Activated CD8-positive, alpha-beta T cell treated with anti-CD3 and anti-CD28 coated beads for 36 hours (primary cell): ENCODE results near the gene MGST2. TPM values are rescaled to one million over a fixed set of nuclear protein-coding genes. Genes with fewer than 3 reads are reported as not detected.

ENCODE experiments used
- ATAC-seq: fragments of 200-7000 bp; cut with Tn5 transposase; one replicate; pipeline ENCODE4 v1.10.0; 2021; ENCODE audit warnings: mild to moderate bottlenecking, moderate library complexity
- CTCF ChIA-PET: fragments of 350-600 bp; sonication (Branson Sonifier 250); formaldehyde crosslinking; loops from one replicate; lab custom pipeline; 2021; ENCODE audit warnings: antibody characterized with exemption; lab: Charles Lee
- POLR2A ChIA-PET: fragments of 350-600 bp; sonication (Branson Sonifier 250); formaldehyde crosslinking; loops from one replicate; lab custom pipeline; 2021; ENCODE audit warnings: antibody characterized with exemption; lab: Charles Lee
- DNase-seq: peaks from one replicate; pipeline ENCODE4 v3.0.0-alpha.2; 2020
- H3K27ac Mint-ChIP-seq: one replicate; pipeline ENCODE4 v1.8.0; 2021; ENCODE audit warnings: mild to moderate bottlenecking, mixed read lengths
- H3K27me3 Mint-ChIP-seq: one replicate; pipeline ENCODE4 v1.8.0; 2021; ENCODE audit warnings: mixed read lengths
- H3K36me3 Mint-ChIP-seq: one replicate; pipeline ENCODE4 v1.8.0; 2021; ENCODE audit warnings: low read depth, mixed read lengths
- H3K4me1 Mint-ChIP-seq: one replicate; pipeline ENCODE4 v1.8.0; 2021; ENCODE audit warnings: low read depth, mixed read lengths
- H3K4me3 Mint-ChIP-seq: one replicate; pipeline ENCODE4 v1.8.0; 2021; ENCODE audit warnings: mild to moderate bottlenecking, moderate library complexity, mixed read lengths
- H3K9me3 Mint-ChIP-seq: one replicate; pipeline ENCODE4 v1.8.0; 2021; ENCODE audit warnings: mixed read lengths
- intact Hi-C: fragments of 100-400 bp; cut with micrococcal nuclease; formaldehyde crosslinking; loops from one replicate; pipeline ENCODE4 v1.10.0; 2022
- total RNA-seq, 2 experiments: library from RNA; stranded (reverse); gene quantifications; one replicate each; pipeline ENCODE4 v1.2.3, GENCODE V29; 2021
- TF ChIP-seq, protein P1 (sequence below): fragments of 200-600 bp; IDR thresholded peaks from one replicate; pipeline ENCODE4 v1.8.0; 2022; ENCODE audit warnings: antibody characterized with exemption, mild to moderate bottlenecking

MGST2 gene
- total RNA-seq, 2 experiments from 2014 or later: 11.7 to 12.4 TPM

DNA sequence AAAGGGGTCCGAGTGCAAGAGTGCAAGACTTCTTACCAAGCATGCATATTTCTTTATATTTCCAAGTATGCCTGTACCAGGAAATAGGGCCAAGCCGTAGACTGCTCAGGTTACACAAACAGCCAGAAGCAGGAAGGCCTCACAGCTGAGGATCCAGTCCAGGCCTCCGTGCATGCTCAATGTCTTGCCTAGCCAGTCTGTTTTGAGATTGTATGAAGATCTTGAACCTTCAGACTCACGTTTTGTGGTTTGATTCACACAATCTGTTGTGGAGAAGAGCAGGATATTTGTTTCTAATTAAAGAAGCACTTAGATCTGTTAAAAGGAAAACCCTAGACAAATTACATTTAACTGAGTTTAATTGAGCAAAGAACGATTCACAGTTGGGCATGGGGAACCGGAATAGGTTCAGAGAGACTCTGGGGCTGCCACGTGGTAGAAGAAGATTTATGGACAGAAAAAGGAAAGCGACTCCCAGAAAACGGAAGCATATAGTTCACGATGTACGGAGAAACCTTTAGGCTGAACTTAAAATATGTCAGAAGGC is 1.2 kb downstream of the MGST2 start:
- peak overlapping the region; percentile 75 for H3K4me3 Mint-ChIP-seq
- no peaks in the 10 kb centered on the region for H3K9me3 Mint-ChIP-seq
- DNase-seq (peak; percentile 5), ATAC-seq (peak; percentile 29)
- H3K4me1 Mint-ChIP-seq: peaks cover 18% of the 10 kb centered on the region
- peak overlapping the region; percentile 84 for H3K27ac Mint-ChIP-seq
- TF ChIP-seq, protein P1, sequence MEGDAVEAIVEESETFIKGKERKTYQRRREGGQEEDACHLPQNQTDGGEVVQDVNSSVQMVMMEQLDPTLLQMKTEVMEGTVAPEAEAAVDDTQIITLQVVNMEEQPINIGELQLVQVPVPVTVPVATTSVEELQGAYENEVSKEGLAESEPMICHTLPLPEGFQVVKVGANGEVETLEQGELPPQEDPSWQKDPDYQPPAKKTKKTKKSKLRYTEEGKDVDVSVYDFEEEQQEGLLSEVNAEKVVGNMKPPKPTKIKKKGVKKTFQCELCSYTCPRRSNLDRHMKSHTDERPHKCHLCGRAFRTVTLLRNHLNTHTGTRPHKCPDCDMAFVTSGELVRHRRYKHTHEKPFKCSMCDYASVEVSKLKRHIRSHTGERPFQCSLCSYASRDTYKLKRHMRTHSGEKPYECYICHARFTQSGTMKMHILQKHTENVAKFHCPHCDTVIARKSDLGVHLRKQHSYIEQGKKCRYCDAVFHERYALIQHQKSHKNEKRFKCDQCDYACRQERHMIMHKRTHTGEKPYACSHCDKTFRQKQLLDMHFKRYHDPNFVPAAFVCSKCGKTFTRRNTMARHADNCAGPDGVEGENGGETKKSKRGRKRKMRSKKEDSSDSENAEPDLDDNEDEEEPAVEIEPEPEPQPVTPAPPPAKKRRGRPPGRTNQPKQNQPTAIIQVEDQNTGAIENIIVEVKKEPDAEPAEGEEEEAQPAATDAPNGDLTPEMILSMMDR: no peak
- H3K27me3 Mint-ChIP-seq: peaks cover 1% of the 10 kb centered on the region
- ChIA-PET POLR2A (interaction anchor here (0.6 to 2.1 kb wide), 2 partner anchors 9 to 11 kb away, joined by 3 to 7 read pairs; no protein-coding TSS in a partner anchor), CTCF (interaction anchor here (1.2 to 1.4 kb wide), 5 partner anchors 9 to 693 kb away, joined by 3 to 15 read pairs (median 4); no protein-coding TSS in a partner anchor)
- H3K36me3 Mint-ChIP-seq: no peaks in the 10 kb centered on the region
- intact Hi-C loops: no loop called here

DNA sequence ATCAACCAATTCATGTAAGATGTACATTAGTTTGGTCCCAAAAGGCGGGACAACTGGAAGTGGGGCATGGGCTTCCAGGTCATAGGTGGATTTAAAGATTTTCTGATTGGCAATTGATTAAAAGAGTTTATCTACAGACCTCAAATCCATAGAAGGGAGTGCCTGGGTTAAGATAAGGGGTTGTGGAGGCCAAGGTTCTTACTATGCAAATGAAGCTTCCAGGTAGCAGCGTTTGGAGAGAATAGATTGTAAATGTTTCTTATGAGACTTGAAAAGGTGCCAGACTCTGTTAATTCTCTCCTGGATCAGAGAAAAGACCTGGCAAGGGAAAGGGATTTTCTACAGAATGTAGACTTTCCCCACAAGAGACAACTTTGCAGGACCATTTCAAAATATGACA is 2.4 kb downstream of the MGST2 start:
- POLR2A ChIA-PET: no interaction called here
- no peak overlapping the region for H3K4me3 Mint-ChIP-seq
- DNase-seq (no peak), ATAC-seq (no peak)
- H3K27ac Mint-ChIP-seq: no peak overlapping the region
- CTCF ChIA-PET: interaction anchor here (1.0 kb wide), 1 partner anchor 11 kb away, joined by 3 read pairs; no protein-coding TSS in a partner anchor
- no peaks in the 10 kb centered on the region for H3K36me3 Mint-ChIP-seq
- TF ChIP-seq, protein P1: no peak
- H3K27me3 Mint-ChIP-seq: peaks cover 1% of the 10 kb centered on the region
- H3K9me3 Mint-ChIP-seq: no peaks in the 10 kb centered on the region
- intact Hi-C loops: no loop called here
- H3K4me1 Mint-ChIP-seq: peaks cover 18% of the 10 kb centered on the region

DNA sequence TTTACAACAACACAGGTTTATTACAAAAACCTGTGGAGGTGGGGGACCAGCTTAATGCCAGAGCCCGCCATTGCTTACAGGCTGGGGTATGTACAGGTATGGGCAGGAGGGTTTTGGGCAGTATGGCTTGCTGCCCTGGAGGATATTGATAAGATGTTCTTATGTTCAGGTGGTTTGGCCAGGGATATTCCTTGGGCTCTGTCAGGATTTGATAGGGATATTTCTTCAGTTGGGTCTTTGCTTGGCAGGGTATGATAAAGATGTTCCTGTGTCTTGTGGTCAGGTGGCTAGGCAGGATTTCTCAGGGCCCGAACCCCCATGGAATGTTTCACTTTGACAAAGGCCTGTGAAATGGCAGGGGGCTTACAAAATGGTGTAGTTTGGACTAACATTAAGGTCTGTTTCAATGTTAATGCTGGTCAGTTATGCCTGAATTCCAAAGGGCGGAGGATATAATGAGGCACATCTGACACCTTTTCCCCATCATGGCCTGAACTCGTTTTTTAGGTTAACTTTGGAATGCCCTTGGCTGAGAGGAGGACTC is 3.1 kb downstream of the MGST2 start:
- no peak overlapping the region for H3K27ac Mint-ChIP-seq
- ChIA-PET CTCF (interaction anchor here (1.0 kb wide), 1 partner anchor 12 kb away, joined by 3 read pairs; no protein-coding TSS in a partner anchor), POLR2A (no interaction called here)
- H3K4me1 Mint-ChIP-seq: peaks cover 18% of the 10 kb centered on the region
- H3K4me3 Mint-ChIP-seq: no peak overlapping the region
- intact Hi-C loops: no loop called here
- H3K27me3 Mint-ChIP-seq: peaks cover 1% of the 10 kb centered on the region
- no peak for DNase-seq
- H3K9me3 Mint-ChIP-seq: no peaks in the 10 kb centered on the region
- no peak for ATAC-seq
- H3K36me3 Mint-ChIP-seq: no peaks in the 10 kb centered on the region
- TF ChIP-seq, protein P1: no peak

DNA sequence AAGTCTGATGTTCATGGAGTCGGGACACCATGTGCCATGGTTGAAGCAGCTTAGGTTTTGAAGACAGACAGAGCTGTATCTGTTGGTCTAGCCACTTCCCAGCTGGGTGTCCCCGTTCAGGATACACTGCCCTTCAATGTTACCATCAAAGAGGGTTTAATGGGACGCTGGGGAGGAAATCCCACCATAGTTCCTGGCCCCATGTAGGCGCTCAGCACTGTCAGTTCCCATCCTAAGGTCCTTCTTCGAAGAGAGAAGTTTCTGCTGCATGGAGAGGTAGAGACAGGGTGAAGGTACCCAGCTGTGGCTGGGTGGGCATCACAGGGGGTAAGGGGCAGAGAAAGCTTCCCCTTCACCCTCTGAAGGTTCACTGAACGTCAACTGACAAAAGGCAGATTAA is 3.7 kb downstream of the MGST2 start:
- Mint-ChIP-seq H3K27me3 (peaks cover 1% of the 10 kb centered on the region), H3K27ac (no peak overlapping the region), H3K4me1 (peaks cover 18% of the 10 kb centered on the region), H3K9me3 (no peaks in the 10 kb centered on the region), H3K4me3 (no peak overlapping the region), H3K36me3 (no peaks in the 10 kb centered on the region)
- no peak for ATAC-seq
- ChIA-PET POLR2A (no interaction called here), CTCF (no interaction called here)
- no peak for DNase-seq
- intact Hi-C loops: no loop called here
- TF ChIP-seq, protein P1: no peak

DNA sequence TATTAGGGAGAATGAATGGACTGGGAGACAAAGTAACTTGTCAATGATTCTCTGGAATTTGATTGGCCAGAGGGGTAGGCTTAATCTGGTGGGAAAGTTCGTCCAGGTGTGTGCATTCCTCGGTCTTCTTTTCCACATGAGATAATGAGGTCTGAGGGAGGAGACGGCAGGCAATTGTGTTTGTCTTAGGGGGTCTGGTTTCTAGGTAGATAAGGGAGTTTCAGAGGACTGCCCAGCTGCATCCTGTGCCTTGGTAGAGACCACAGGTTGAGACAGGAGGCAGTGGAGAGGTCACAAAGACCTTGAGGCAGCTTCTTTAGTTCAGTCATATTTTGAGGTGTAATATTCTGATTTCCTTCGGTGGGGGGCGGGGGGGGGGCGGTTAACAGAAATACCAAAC is 4.3 kb downstream of the MGST2 start:
- Mint-ChIP-seq H3K9me3 (no peaks in the 10 kb centered on the region), H3K36me3 (no peaks in the 10 kb centered on the region), H3K4me3 (no peak overlapping the region), H3K27ac (no peak overlapping the region), H3K4me1 (peaks cover 18% of the 10 kb centered on the region), H3K27me3 (peaks cover 1% of the 10 kb centered on the region)
- TF ChIP-seq, protein P1: no peak
- CTCF ChIA-PET: no interaction called here
- DNase-seq: no peak
- ATAC-seq: no peak
- POLR2A ChIA-PET: no interaction called here
- intact Hi-C loops: no loop called here
